Astrocyte (in vitro differentiated cells and primary cell): Measurements from ENCODE around the gene WDR27. TPM values are rescaled to one million over a fixed set of nuclear protein-coding genes. Genes with fewer than 3 reads are reported as not detected.

Experiments used
- DNase-seq: peaks from one replicate; pipeline ENCODE4 v3.0.0-alpha.2; 2010; ENCODE audit warnings: low read depth
- FAIRE-seq: peaks from 2 replicates; lab custom pipeline; 2011; peaks lifted over from hg19 to GRCh38; lab: Jason Lieb, UNC
- H2AFZ ChIP-seq: 2 replicates; pipeline ENCODE4 v1.6.0; 2012; ENCODE audit warnings: low read depth, low read length, inconsistent platforms
- H3K27ac ChIP-seq: 2 replicates; pipeline ENCODE4 v1.5.1; 2011; ENCODE audit warnings: low read depth, low read length, inconsistent platforms
- H3K27me3 ChIP-seq: 2 replicates; pipeline ENCODE4 v1.6.0; 2011; ENCODE audit warnings: low read length, inconsistent platforms; ENCODE audit not compliant: insufficient read depth
- H3K36me3 ChIP-seq: 2 replicates; pipeline ENCODE4 v1.5.1; 2011; ENCODE audit warnings: low read length, inconsistent platforms; ENCODE audit not compliant: insufficient read depth
- H3K4me1 ChIP-seq: 2 replicates; pipeline ENCODE4 v1.5.1; 2011; ENCODE audit warnings: low read length, inconsistent platforms; ENCODE audit not compliant: insufficient read depth
- H3K4me2 ChIP-seq: 2 replicates; pipeline ENCODE4 v1.6.0; 2012; ENCODE audit warnings: low read length, inconsistent platforms
- H3K4me3 ChIP-seq: 2 replicates; pipeline ENCODE4 v1.5.1; 2011; ENCODE audit warnings: low read depth, mild to moderate bottlenecking, low read length, inconsistent platforms; ENCODE audit not compliant: insufficient read depth
- H3K79me2 ChIP-seq: 2 replicates; pipeline ENCODE4 v1.6.0; 2012; ENCODE audit warnings: mild to moderate bottlenecking, low read length, inconsistent platforms; ENCODE audit not compliant: insufficient read depth
- H3K9ac ChIP-seq: 2 replicates; pipeline ENCODE4 v1.6.0; 2012; ENCODE audit warnings: mild to moderate bottlenecking, low read length, inconsistent platforms
- H3K9me3 ChIP-seq: 2 replicates; pipeline ENCODE4 v1.5.1; 2012; ENCODE audit warnings: low read depth, mild to moderate bottlenecking, low read length, inconsistent platforms; ENCODE audit not compliant: insufficient read depth
- H4K20me1 ChIP-seq: 2 replicates; pipeline ENCODE4 v1.6.0; 2012; ENCODE audit warnings: low read length, inconsistent platforms; ENCODE audit not compliant: insufficient read depth
- H3K27ac Mint-ChIP-seq: one replicate; pipeline ENCODE4 v1.8.0; 2021; ENCODE audit warnings: mild to moderate bottlenecking, mixed read lengths; ENCODE audit not compliant: unreplicated experiment
- H3K27me3 Mint-ChIP-seq: one replicate; pipeline ENCODE4 v1.8.0; 2021; ENCODE audit warnings: low read depth, mixed read lengths; ENCODE audit not compliant: unreplicated experiment
- H3K36me3 Mint-ChIP-seq: one replicate; pipeline ENCODE4 v1.8.0; 2021; ENCODE audit warnings: low read depth, mixed read lengths; ENCODE audit not compliant: unreplicated experiment
- H3K4me1 Mint-ChIP-seq: one replicate; pipeline ENCODE4 v1.8.0; 2021; ENCODE audit warnings: low read depth, mixed read lengths; ENCODE audit not compliant: unreplicated experiment
- H3K4me3 Mint-ChIP-seq: one replicate; pipeline ENCODE4 v1.8.0; 2021; ENCODE audit warnings: mild to moderate bottlenecking, moderate library complexity, mixed read lengths; ENCODE audit not compliant: unreplicated experiment
- H3K9me3 Mint-ChIP-seq: one replicate; pipeline ENCODE4 v1.8.0; 2021; ENCODE audit warnings: mild to moderate bottlenecking, mixed read lengths; ENCODE audit not compliant: unreplicated experiment
- EZH2 ChIP-seq: IDR thresholded peaks from 2 replicates; pipeline ENCODE4 v1.6.1; 2012; ENCODE audit warnings: mild to moderate bottlenecking, low read length, inconsistent platforms; ENCODE audit not compliant: insufficient read depth
- total RNA-seq: library from RNA; stranded (reverse); gene quantifications from 2 replicates; pipeline ENCODE4 v1.2.1, GENCODE V29; 2021
- TF ChIP-seq, protein P1 (sequence below): IDR thresholded peaks from 2 replicates; pipeline ENCODE4 v1.5.1; 2011; ENCODE audit warnings: low read depth, mild to moderate bottlenecking, inconsistent platforms, low read length, moderate library complexity; ENCODE audit not compliant: insufficient read depth

The WDR27 gene
- total RNA-seq, 1 donor from 2014 or later = 31.2 TPM

DNA sequence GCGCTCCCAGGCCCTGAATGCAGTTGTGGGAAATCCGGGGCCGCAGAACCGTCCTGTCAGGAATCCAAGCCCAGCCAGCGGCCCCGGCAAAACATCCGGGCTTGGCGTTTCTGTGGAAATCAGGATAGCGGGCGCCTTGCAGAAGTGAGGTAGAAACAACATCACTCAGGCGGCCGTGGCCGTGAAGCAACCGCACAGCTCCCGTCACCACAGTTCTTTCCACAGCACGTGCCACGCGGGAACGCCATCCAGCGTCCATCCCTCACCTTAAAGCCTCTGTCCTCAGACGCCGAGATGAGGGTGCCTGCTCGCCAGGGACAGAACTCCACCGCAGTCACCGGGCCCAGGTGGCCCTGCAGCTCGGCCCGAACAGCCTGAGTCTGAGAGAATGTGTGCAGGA lies 34.1 kb downstream of the WDR27 start:
- no peak overlapping the region for H3K27ac ChIP-seq
- Mint-ChIP-seq H3K4me1 (peaks cover 4% of the 10 kb centered on the region), H3K4me3 (no peak overlapping the region), H3K9me3 (no peaks in the 10 kb centered on the region), H3K27me3 (no peaks in the 10 kb centered on the region), H3K27ac (no peak overlapping the region), H3K36me3 (peaks cover 13% of the 10 kb centered on the region)
- no peak overlapping the region for H3K9ac ChIP-seq
- TF ChIP-seq, protein P1, sequence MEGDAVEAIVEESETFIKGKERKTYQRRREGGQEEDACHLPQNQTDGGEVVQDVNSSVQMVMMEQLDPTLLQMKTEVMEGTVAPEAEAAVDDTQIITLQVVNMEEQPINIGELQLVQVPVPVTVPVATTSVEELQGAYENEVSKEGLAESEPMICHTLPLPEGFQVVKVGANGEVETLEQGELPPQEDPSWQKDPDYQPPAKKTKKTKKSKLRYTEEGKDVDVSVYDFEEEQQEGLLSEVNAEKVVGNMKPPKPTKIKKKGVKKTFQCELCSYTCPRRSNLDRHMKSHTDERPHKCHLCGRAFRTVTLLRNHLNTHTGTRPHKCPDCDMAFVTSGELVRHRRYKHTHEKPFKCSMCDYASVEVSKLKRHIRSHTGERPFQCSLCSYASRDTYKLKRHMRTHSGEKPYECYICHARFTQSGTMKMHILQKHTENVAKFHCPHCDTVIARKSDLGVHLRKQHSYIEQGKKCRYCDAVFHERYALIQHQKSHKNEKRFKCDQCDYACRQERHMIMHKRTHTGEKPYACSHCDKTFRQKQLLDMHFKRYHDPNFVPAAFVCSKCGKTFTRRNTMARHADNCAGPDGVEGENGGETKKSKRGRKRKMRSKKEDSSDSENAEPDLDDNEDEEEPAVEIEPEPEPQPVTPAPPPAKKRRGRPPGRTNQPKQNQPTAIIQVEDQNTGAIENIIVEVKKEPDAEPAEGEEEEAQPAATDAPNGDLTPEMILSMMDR = no peak
- no peak for TF ChIP-seq EZH2
- FAIRE-seq (no peak), DNase-seq (no peak)
- H3K27me3 ChIP-seq = no peaks in the 10 kb centered on the region
- peaks cover 2% of the 10 kb centered on the region for H3K36me3 ChIP-seq
- no peaks in the 10 kb centered on the region for H3K79me2 ChIP-seq
- H3K4me1 ChIP-seq = peaks cover 4% of the 10 kb centered on the region
- no peaks in the 10 kb centered on the region for H4K20me1 ChIP-seq
- no peak overlapping the region for H2AFZ ChIP-seq
- no peaks in the 10 kb centered on the region for H3K9me3 ChIP-seq
- no peak overlapping the region for H3K4me2 ChIP-seq
- H3K4me3 ChIP-seq = no peak overlapping the region

DNA sequence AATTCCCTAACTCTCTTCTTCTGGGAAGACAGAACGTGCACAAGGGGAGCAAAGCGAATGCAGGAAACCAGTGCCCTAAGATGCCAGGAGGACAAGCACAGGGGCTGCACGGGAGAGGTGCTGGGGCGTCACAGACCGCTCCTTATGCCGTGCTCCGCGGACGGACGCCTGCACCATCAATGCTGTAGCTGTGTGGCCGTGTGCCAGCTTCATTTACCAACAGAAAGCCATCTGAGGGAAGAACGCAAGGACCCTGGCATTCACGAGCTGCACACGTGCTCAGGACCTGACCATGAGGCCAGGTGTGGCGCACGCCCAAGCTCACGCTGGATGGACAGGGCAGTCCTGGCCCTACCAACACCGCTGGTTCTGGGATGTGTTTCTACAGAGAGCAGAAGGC lies 35.4 kb downstream of the WDR27 start:
- no peak overlapping the region for H3K4me2 ChIP-seq
- no peak for TF ChIP-seq EZH2
- TF ChIP-seq, protein P1 = no peak
- H3K27ac ChIP-seq = no peak overlapping the region
- H3K27ac Mint-ChIP-seq = no peak overlapping the region
- H3K27me3 ChIP-seq = no peaks in the 10 kb centered on the region
- peaks cover 9% of the 10 kb centered on the region for H3K36me3 Mint-ChIP-seq
- no peak for DNase-seq
- peaks cover 2% of the 10 kb centered on the region for H3K36me3 ChIP-seq
- no peak for FAIRE-seq
- H3K4me1 Mint-ChIP-seq = peaks cover 4% of the 10 kb centered on the region
- H3K79me2 ChIP-seq = no peaks in the 10 kb centered on the region
- H3K4me1 ChIP-seq = peaks cover 4% of the 10 kb centered on the region
- no peak overlapping the region for H2AFZ ChIP-seq
- H3K9me3 ChIP-seq = no peaks in the 10 kb centered on the region
- H3K4me3 Mint-ChIP-seq = no peak overlapping the region
- H3K9me3 Mint-ChIP-seq = no peaks in the 10 kb centered on the region
- no peaks in the 10 kb centered on the region for H4K20me1 ChIP-seq
- H3K4me3 ChIP-seq = no peak overlapping the region
- no peaks in the 10 kb centered on the region for H3K27me3 Mint-ChIP-seq
- H3K9ac ChIP-seq = no peak overlapping the region

DNA sequence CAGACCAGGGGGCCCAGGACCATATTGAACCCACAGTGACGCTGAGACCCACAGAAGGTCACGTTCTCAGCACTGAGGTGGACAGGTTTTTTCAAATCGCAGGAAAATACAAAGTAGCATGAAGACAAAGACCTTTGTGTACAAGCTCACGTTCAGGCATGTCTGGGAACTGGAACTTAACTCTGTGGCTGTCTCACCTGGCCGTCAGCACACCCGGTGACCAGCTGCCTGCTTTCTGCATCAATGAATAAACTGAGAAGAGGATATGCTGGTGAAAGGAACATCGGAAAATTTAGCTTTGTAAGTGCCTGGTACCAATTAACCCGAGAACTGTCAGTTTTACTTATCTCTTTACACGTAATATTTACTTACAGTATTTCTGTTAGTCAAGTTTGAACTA lies 36.5 kb downstream of the WDR27 start:
- H4K20me1 ChIP-seq = no peaks in the 10 kb centered on the region
- no peaks in the 10 kb centered on the region for H3K79me2 ChIP-seq
- H3K4me2 ChIP-seq = no peak overlapping the region
- TF ChIP-seq, protein P1 = no peak
- no peak for TF ChIP-seq EZH2
- H3K27ac ChIP-seq = no peak overlapping the region
- H3K4me1 ChIP-seq = peaks cover 4% of the 10 kb centered on the region
- H3K36me3 ChIP-seq = no peaks in the 10 kb centered on the region
- Mint-ChIP-seq H3K4me1 (peaks cover 4% of the 10 kb centered on the region), H3K27me3 (no peaks in the 10 kb centered on the region), H3K36me3 (peaks cover 11% of the 10 kb centered on the region), H3K9me3 (no peaks in the 10 kb centered on the region), H3K27ac (no peak overlapping the region), H3K4me3 (no peak overlapping the region)
- H2AFZ ChIP-seq = no peak overlapping the region
- no peaks in the 10 kb centered on the region for H3K27me3 ChIP-seq
- DNase-seq = no peak
- no peak for FAIRE-seq
- no peaks in the 10 kb centered on the region for H3K9me3 ChIP-seq
- no peak overlapping the region for H3K4me3 ChIP-seq
- H3K9ac ChIP-seq = no peak overlapping the region
